K562 (cell line): Measurements from ENCODE around the gene CPLX3. TPM values are rescaled to one million over a fixed set of nuclear protein-coding genes. Genes with fewer than 3 reads are reported as not detected.
A peak's percentile ranks its signal among the peaks of the same experiment; 100 is the strongest.

Experiments used
- ATF7 ChIP-seq: fragments of 450-650 bp; IDR thresholded peaks from 2 replicates; pipeline ENCODE4 v1.7.1; 2014; ENCODE audit warnings: mild to moderate bottlenecking, moderate library complexity
- CHD7 ChIP-seq: fragments of 200-600 bp; sonication (generic); IDR thresholded peaks from one replicate; pipeline ENCODE4 v1.6.1; 2012; ENCODE audit warnings: mild to moderate bottlenecking, low read depth, low read length, inconsistent platforms
- ETV6 ChIP-seq, 3 experiments: fragments of 150-350 bp in 1 of 3; sonication (generic) in 1 of 3; formaldehyde crosslinking in 1 of 3; IDR thresholded peaks; 2 replicates each; pipeline versions ENCODE4 v1.6.1 to v1.8.0; 2014 to 2022; ENCODE audit warnings: borderline replicate concordance in 2 of 3, low read depth in 2 of 3, antibody characterized with exemption in 1 of 3, low read length in 1 of 3, mild to moderate bottlenecking in 1 of 3, missing genetic modification reagents in 1 of 3
- FOSL1 ChIP-seq: fragments of 200-800 bp; sonication (Bioruptor generic); conservative IDR thresholded peaks from 2 replicates; pipeline ENCODE4 v1.6.1; 2016; ENCODE audit warnings: missing genetic modification characterization, missing compliant biosample characterization
- GABPB1 ChIP-seq: sonication (generic); formaldehyde crosslinking; IDR thresholded peaks from 2 replicates; pipeline ENCODE4 v1.8.0; 2022; ENCODE audit warnings: mild to moderate bottlenecking, missing genetic modification reagents
- HEY1 ChIP-seq: fragments of 250-450 bp; sonication (Bioruptor Pico); IDR thresholded peaks from 2 replicates; pipeline ENCODE4 v1.5.0; 2020; ENCODE audit warnings: mild to moderate bottlenecking, moderate library complexity, borderline replicate concordance
- NCOA1 ChIP-seq: fragments of 450-650 bp; IDR thresholded peaks from 2 replicates; pipeline ENCODE4 v1.6.1; 2016; ENCODE audit warnings: low read depth
- RCOR1 ChIP-seq, 2 experiments: IDR thresholded peaks; 2 replicates each; pipeline ENCODE4 v1.6.1; 2012; ENCODE audit warnings: low read depth in 2 of 2, low read length in 2 of 2, borderline replicate concordance in 1 of 2, improper control_type of control experiment in 1 of 2
- SAFB2 ChIP-seq: fragments of 200-400 bp; formaldehyde crosslinking; IDR thresholded peaks from 2 replicates; pipeline ENCODE4 v1.6.1; 2018; ENCODE audit warnings: borderline replicate concordance, low read length, low read depth, moderate library complexity; ENCODE audit not compliant: severe bottlenecking
- SNIP1 ChIP-seq: fragments of 450-650 bp; IDR thresholded peaks from 2 replicates; pipeline ENCODE4 v1.7.1; 2017; ENCODE audit warnings: low read depth, mild to moderate bottlenecking
- SREBF1 ChIP-seq: fragments of 150-350 bp; IDR thresholded peaks from 2 replicates; pipeline ENCODE4 v1.6.1; 2014; ENCODE audit warnings: antibody characterized with exemption, low read depth, low read length, borderline replicate concordance
- TARDBP ChIP-seq: fragments of 450-650 bp; IDR thresholded peaks from 2 replicates; pipeline ENCODE4 v1.6.1; 2016
- TCF7 ChIP-seq: sonication (generic); IDR thresholded peaks from 2 replicates; pipeline ENCODE4 v1.6.1; 2016; ENCODE audit warnings: antibody characterized with exemption, borderline replicate concordance
- ZEB2 ChIP-seq: fragments of 450-650 bp; IDR thresholded peaks from 2 replicates; pipeline ENCODE4 v1.6.1; 2016
- polyA plus RNA-seq, 8 experiments: library from polyadenylated mRNA; depleted of rRNA in 4 of 8; stranded (reverse) in 5 of 8; unstranded in 3 of 8; fragments of >200 nt; fragmentation: Nextera tagmentation in 2 of 8; fragmentation: Illumina TruSeq in 1 of 8; extraction: Ambion mirVana in 2 of 8; extraction: Trizol in 1 of 8; gene quantifications; 2 replicates each; pipeline versions ENCODE4 v1.2.1 to v1.2.3, GENCODE V29; 2011 to 2014; ENCODE audit warnings: inconsistent platforms in 1 of 8, missing spikeins in 1 of 8
- total RNA-seq, 7 experiments: library from RNA; depleted of rRNA in 6 of 7; stranded (reverse); fragments of >200 nt in 6 of 7; fragmentation: Illumina TruSeq in 2 of 7; extraction: Trizol in 2 of 7; gene quantifications; 2 replicates each; pipeline versions ENCODE4 v1.2.1 to v1.2.3, GENCODE V29; 2011 to 2021; ENCODE audit warnings: low replicate concordance in 1 of 7

Gene CPLX3
- total and polyA plus RNA-seq, 9 of the 15 experiments (the other 6 are each of a cell fraction or from before 2014, with no cell fraction given), result not detected

DNA sequence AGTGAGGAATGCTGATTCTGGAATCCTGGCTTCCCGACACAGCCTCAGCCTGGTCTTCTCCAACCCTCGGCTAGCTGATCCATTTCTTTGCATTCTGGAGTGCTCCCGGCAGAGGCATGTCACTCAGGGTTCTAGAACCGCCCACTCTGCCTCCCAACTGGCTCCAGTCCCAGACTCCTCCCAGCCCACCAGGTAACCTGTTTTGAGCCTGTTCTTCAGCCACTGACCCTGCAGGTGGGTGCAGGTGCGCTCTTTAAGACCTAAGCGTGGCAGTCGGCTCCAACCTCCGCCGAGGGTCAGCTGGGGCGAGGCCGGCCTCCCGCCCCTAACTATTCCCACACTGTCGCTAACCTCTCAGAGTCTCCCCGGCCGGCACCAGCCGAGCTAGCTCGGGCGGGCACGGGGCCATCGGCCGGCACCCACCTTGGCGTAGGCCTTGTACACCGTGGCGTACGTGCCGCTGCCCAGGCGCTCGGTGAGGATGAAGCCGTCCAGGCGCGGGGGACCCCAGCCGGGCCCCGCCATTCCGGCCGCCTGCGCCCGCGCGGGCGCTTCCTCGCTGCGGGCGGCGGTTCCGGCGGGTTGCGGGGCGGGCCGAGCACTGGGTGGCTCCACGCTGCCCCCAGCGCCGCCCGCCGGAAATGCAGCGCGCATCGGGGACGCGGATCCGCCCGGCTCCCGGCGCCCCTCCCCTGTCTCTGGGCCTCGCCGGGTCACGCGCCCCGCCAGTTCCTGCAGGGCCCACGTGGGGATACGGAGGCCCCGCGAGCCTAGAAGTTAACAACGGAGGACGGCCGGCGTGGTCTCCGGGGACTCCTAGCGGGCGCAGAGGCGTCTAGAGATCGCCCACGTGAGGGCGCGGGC is 16.4 kb downstream of the CPLX3 start, which contains the start of gene ULK3 (continued):
- TF ChIP-seq TARDBP, result peak; percentile 43; the same call in 1 of the 2 replicates
- no peak for TF ChIP-seq FOSL1 (tag)
- peak; percentile 86 for TF ChIP-seq GABPB1
- peak in 1 of 2 experiments; percentile 65; a peak in 2 of 4 replicates for TF ChIP-seq RCOR1 (IDR thresholded peaks at IDR 0.05; ENCODE audit: borderline replicate concordance in 1 of 2, low read depth in 2 of 2, low read length in 2 of 2)
- TF ChIP-seq NCOA1, result no peak
- no peak for TF ChIP-seq ETV6 (IDR thresholded peaks at IDR 0.05; ENCODE audit: borderline replicate concordance in 1 of 2, low read depth in 2 of 2, low read length in 1 of 2)
- TF ChIP-seq ETV6 (CRISPR knock-in tag; IDR thresholded peaks at IDR 0.05; ENCODE audit: borderline replicate concordance), result no peak
- no peak for TF ChIP-seq TCF7
- TF ChIP-seq SNIP1, result no peak
- peak; percentile 72 for TF ChIP-seq ATF7
- peak; percentile 79 for TF ChIP-seq ZEB2
- no peak for TF ChIP-seq HEY1 (CRISPR knock-in tag)
- TF ChIP-seq SAFB2, result no peak
- no peak for TF ChIP-seq SREBF1
- TF ChIP-seq CHD7, result no peak
